Neural progenitor cell (in vitro differentiated cells): ENCODE data around the gene SPACA7.

Experiments used
- EZH2 ChIP-seq: fragments of 200-600 bp; sonication (generic); IDR thresholded peaks from 2 replicates; pipeline ENCODE4 v1.6.1; 2017; ENCODE audit warnings: antibody characterized with exemption, mild to moderate bottlenecking, moderate library complexity
- TF ChIP-seq, protein P1 (sequence below): fragments of 200-600 bp; sonication (generic); IDR thresholded peaks from 2 replicates; pipeline ENCODE4 v1.5.1; 2017; ENCODE audit warnings: antibody characterized with exemption, mild to moderate bottlenecking

DNA sequence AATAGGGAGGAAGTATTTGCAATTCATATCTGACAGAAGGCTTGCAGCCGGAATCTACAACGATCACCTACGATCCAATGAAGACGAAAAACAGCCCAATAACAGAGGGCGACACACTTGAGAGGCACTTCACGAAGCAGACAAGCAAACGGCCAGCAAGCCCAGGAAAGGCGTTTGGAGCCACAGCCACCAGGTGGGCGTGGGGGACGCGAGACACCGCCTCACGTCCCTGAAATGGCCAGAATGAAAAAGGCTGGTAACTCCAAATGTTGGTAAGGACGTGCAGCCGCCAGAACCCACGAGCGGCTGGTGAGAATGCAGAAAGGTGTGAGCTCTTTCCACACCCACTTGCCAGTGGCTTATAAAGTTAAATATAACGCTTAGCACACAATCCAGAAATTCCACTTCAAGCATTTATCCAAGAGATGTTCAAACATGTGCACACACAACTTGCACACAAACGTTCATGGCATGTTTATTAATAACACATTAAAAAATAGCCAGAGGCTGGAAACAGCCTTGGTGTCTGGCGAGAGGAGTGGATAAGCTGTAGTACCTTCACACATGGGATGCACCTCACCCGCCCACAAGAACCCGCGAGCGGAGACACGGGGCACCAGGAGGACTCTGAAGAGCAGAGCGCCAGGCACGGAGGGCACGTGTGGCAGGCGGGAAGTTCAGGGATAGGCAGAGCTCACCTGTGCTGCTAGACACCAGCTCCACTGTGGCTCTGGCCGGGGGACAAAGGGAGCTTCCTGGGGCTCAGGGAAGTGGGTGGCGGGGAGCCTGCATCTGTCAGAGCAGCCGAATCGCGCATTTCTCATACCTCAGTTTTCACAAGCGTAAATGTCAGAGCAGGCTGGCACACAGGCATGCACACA lies 89.3 kb downstream of the SPACA7 start:
- TF ChIP-seq, protein P1, sequence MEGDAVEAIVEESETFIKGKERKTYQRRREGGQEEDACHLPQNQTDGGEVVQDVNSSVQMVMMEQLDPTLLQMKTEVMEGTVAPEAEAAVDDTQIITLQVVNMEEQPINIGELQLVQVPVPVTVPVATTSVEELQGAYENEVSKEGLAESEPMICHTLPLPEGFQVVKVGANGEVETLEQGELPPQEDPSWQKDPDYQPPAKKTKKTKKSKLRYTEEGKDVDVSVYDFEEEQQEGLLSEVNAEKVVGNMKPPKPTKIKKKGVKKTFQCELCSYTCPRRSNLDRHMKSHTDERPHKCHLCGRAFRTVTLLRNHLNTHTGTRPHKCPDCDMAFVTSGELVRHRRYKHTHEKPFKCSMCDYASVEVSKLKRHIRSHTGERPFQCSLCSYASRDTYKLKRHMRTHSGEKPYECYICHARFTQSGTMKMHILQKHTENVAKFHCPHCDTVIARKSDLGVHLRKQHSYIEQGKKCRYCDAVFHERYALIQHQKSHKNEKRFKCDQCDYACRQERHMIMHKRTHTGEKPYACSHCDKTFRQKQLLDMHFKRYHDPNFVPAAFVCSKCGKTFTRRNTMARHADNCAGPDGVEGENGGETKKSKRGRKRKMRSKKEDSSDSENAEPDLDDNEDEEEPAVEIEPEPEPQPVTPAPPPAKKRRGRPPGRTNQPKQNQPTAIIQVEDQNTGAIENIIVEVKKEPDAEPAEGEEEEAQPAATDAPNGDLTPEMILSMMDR = no peak
- TF ChIP-seq EZH2 = no peak
